ENCODE measurements around the gene GET4.

- TF ChIP-seq, protein P1, sequence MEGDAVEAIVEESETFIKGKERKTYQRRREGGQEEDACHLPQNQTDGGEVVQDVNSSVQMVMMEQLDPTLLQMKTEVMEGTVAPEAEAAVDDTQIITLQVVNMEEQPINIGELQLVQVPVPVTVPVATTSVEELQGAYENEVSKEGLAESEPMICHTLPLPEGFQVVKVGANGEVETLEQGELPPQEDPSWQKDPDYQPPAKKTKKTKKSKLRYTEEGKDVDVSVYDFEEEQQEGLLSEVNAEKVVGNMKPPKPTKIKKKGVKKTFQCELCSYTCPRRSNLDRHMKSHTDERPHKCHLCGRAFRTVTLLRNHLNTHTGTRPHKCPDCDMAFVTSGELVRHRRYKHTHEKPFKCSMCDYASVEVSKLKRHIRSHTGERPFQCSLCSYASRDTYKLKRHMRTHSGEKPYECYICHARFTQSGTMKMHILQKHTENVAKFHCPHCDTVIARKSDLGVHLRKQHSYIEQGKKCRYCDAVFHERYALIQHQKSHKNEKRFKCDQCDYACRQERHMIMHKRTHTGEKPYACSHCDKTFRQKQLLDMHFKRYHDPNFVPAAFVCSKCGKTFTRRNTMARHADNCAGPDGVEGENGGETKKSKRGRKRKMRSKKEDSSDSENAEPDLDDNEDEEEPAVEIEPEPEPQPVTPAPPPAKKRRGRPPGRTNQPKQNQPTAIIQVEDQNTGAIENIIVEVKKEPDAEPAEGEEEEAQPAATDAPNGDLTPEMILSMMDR (IDR thresholded peaks at IDR 0.05; ENCODE audit: low read depth, low read length): no peak
- TF ChIP-seq EZH2phosphoT487 (IDR thresholded peaks at IDR 0.05; ENCODE audit: low read depth): no peak
These were observed 7.0 kb downstream of the GET4 start for GRCh38 chr7:883055-884021.
